Bronchial epithelial cell (primary cell): ENCODE results near the gene KDM4B. TPM values are rescaled to one million over a fixed set of nuclear protein-coding genes. Genes with fewer than 3 reads are reported as not detected.

Experiments
- DNase-seq: peaks from one replicate; pipeline ENCODE4 v3.0.0-alpha.2; 2010; ENCODE audit warnings: low read depth
- FAIRE-seq: peaks from 2 replicates; lab custom pipeline; 2011; peaks lifted over from hg19 to GRCh38; lab: Jason Lieb, UNC
- H3K27me3 ChIP-seq: 2 replicates; pipeline ENCODE4 v1.5.1; 2011; ENCODE audit warnings: low read length; ENCODE audit not compliant: control insufficient read depth, insufficient read depth
- H3K36me3 ChIP-seq: 2 replicates; pipeline ENCODE4 v1.5.1; 2011; ENCODE audit warnings: low read length; ENCODE audit not compliant: control insufficient read depth, insufficient read depth
- H3K4me3 ChIP-seq: 2 replicates; pipeline ENCODE4 v1.5.1; 2011; ENCODE audit warnings: mild to moderate bottlenecking, low read depth, low read length, control low read depth
- total RNA-seq: library from RNA; depleted of rRNA; stranded (reverse); fragments of >200 nt; gene quantifications from 2 replicates; pipeline ENCODE4 v1.2.1, GENCODE V29; 2014
- TF ChIP-seq, protein P1 (sequence below): IDR thresholded peaks from 2 replicates; pipeline ENCODE4 v1.5.1; 2011; ENCODE audit warnings: mild to moderate bottlenecking, moderate library complexity, low read length, control low read depth, inconsistent platforms; ENCODE audit not compliant: insufficient read depth, severe bottlenecking

KDM4B gene
- total RNA-seq, 1 donor from 2014 or later, result 12.6 TPM

DNA sequence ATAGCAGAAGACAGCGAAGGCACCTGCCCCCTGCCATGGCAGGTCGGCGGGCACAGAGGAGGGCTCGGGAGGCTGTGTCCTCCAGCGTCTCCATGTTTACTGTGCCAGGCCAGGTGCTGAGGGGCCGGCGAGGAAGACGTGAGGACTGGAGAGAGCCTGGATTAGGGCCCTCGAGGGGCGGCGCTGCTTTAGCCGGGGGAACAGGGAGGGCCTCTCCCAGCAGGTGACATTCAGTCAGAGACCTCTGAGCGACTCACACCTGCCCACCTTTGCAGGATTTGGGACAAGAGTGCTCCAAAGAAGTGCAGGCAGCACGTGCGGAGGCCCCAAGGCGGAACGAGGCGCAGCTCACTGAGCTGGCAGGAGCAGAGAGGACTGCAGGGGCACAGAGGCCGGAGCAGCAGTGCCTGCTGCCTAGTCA, 17.6 kb downstream of the KDM4B start:
- Histone ChIP-seq H3K36me3 (peaks cover 4% of the 10 kb centered on the region), H3K27me3 (no peaks in the 10 kb centered on the region), H3K4me3 (no peak overlapping the region)
- TF ChIP-seq, protein P1, sequence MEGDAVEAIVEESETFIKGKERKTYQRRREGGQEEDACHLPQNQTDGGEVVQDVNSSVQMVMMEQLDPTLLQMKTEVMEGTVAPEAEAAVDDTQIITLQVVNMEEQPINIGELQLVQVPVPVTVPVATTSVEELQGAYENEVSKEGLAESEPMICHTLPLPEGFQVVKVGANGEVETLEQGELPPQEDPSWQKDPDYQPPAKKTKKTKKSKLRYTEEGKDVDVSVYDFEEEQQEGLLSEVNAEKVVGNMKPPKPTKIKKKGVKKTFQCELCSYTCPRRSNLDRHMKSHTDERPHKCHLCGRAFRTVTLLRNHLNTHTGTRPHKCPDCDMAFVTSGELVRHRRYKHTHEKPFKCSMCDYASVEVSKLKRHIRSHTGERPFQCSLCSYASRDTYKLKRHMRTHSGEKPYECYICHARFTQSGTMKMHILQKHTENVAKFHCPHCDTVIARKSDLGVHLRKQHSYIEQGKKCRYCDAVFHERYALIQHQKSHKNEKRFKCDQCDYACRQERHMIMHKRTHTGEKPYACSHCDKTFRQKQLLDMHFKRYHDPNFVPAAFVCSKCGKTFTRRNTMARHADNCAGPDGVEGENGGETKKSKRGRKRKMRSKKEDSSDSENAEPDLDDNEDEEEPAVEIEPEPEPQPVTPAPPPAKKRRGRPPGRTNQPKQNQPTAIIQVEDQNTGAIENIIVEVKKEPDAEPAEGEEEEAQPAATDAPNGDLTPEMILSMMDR, result no peak
- DNase-seq, result no peak
- no peak for FAIRE-seq

DNA sequence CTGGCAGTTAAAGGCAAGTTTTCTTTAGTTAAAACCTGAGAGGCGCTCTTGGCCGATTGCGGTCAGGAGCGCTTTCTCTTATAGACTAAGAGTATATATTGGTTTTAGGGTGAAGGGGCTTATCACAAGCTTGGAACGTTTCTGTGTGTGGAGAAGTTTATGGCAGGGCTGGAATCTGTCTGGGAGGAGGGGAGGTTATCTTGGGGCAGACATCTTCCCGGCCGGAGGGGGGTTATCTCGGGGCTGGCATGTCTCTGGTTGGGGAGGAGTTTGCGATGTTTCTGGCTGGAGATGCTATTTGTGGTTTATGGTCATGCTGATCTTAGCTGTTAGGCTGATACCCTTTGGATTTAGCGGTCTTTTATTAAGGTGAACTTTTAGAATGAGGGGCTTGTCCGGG, 18.3 kb downstream of the KDM4B start:
- H3K36me3 ChIP-seq, result peaks cover 4% of the 10 kb centered on the region
- no peak overlapping the region for H3K4me3 ChIP-seq
- DNase-seq, result no peak
- no peak for FAIRE-seq
- TF ChIP-seq, protein P1, result no peak
- H3K27me3 ChIP-seq, result no peaks in the 10 kb centered on the region

DNA sequence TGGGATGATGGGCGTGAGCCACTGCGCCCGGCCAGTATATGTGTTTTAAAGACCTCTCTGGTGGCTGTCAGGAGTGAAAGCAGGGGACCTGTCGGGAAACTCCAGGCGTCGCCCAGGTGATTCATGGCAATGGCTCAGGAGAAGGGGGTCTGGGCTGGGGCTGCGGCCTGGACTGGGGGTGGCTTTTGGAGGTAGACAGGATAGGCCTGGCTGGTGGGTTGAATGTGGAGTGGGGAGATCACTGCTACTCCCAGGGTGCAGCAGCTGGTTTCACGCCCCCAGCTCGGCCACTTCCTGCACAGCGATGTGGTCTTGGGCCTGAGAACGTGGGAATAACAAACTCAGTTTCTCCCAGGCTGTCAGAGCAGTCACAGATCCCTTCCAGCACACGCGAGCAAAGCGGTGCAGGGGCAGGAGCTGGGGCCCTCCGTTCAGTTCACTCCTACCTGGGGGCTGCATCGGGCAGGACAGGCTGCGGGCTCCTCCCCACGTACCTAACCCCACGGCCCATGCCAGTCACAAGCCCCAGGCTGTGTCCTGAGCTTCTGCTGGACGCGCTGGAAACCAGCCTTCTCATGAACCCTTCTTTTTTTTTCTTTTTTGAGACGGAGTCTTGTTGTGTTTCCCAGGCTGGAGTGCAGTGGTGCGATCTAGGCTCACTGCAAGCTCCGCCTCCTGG, 18.9 kb downstream of the KDM4B start:
- TF ChIP-seq, protein P1, result no peak
- FAIRE-seq (no peak), DNase-seq (no peak)
- peaks cover 4% of the 10 kb centered on the region for H3K36me3 ChIP-seq
- H3K27me3 ChIP-seq, result no peaks in the 10 kb centered on the region
- no peak overlapping the region for H3K4me3 ChIP-seq

DNA sequence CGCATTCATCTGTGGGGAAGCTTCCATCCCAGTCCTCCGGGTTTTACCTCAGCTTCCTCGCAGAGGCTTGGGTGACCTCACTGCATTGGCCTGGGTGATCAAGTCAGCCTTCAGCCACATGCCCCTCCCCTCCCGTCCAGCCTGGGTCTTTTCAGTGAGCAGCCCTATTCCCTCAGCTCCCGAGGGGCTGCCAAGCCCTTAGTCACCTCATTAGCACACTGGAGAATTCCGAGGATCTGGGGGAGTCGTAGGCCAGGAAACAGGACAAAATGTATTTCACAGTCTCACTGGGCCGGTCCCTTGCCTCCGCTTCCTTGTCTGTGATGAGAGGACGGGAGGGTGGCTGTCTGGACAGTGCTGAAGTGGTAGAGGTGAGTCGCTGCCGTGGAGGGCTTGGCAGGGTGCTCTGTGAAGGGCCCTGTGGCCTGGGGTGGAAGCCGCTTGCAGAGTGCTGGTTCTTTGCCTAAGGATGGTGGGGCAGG, 19.9 kb downstream of the KDM4B start:
- peaks cover 1% of the 10 kb centered on the region for H3K36me3 ChIP-seq
- DNase-seq, result no peak
- TF ChIP-seq, protein P1, result no peak
- H3K27me3 ChIP-seq, result no peaks in the 10 kb centered on the region
- no peak overlapping the region for H3K4me3 ChIP-seq
- FAIRE-seq, result no peak

DNA sequence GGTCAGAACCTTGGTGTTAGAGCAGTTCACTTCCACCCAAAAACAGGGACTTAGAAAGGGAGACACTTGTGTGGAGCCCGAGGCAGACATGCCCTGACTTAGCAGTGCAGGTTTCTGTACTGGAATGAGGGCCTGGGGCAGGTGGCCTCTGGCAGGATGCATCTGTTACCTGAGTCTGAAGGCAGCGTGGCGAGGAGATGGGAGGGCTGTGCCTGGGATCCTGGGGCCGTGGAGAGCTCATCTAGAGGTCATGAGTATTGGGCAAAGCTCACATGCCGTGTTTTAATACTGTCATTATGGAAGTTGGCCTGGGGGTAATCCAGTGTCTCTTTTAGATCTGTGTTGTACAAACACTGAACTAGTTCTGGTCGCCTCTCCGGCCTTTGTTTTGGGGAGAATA, 21.4 kb downstream of the KDM4B start:
- no peak overlapping the region for H3K4me3 ChIP-seq
- DNase-seq (no peak), FAIRE-seq (no peak)
- TF ChIP-seq, protein P1, result no peak
- H3K36me3 ChIP-seq, result no peaks in the 10 kb centered on the region
- H3K27me3 ChIP-seq, result no peaks in the 10 kb centered on the region

DNA sequence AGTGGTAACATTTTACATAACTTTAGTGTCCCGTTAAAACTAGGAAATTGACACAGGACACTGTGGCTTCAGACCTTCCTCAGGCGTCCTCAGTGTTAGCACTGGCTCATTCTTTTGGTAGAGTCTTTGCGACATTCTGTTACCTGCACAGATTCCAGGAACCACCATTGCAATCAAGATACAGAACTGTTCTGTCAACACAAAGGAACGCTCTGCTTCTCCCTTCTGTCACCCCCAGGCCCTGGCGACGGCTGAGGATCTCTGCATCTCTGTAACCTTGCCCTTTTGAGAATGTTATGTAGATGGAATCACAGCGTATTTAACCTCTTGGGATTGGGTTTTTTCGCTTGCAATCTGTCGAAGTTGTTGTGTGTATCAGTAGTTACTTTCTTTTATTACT, 22.6 kb downstream of the KDM4B start:
- Histone ChIP-seq H3K36me3 (peaks cover 3% of the 10 kb centered on the region), H3K27me3 (no peaks in the 10 kb centered on the region), H3K4me3 (no peak overlapping the region)
- TF ChIP-seq, protein P1, result no peak
- no peak for FAIRE-seq
- DNase-seq, result no peak
